Thoracic aorta (tissue), 2 donors: ENCODE data around the gene ZNF746. TPM values are rescaled to one million over a fixed set of nuclear protein-coding genes. Genes with fewer than 3 reads are reported as not detected.
"Not testable (repeated sequence)": the region's sequence is repeated elsewhere in the genome, so short reads cannot be mapped to it uniquely, and the experiment has no call there.

ENCODE experiments used
- ATAC-seq: fragments of 150-250 bp; one replicate; pipeline ENCODE4 v1.8.0; 2017; ENCODE audit warnings: low read depth; ENCODE audit not compliant: insufficient number of reproducible peaks, low FRiP score
- DNase-seq: peaks from one replicate; pipeline ENCODE4 v3.0.0-alpha.2; 2020; ENCODE audit warnings: low spot score
- H3K27ac ChIP-seq, 2 donors: fragments of 200-600 bp; sonication (generic); 1 replicate in 1 of 2; 2 replicates in 1 of 2; pipeline ENCODE4 v1.5.1; 2016; ENCODE audit warnings: mild to moderate bottlenecking in 2 of 2, moderate library complexity in 2 of 2
- H3K27me3 ChIP-seq: fragments of 200-600 bp; sonication (generic); replicated peaks from 2 replicates; pipeline ENCODE4 v1.6.0; 2016; ENCODE audit warnings: mild to moderate bottlenecking; ENCODE audit not compliant: insufficient read depth
- H3K36me3 ChIP-seq: fragments of 200-600 bp; sonication (generic); one replicate; pipeline ENCODE4 v1.5.1; 2016
- H3K4me1 ChIP-seq, 2 donors: fragments of 200-600 bp; sonication (generic); 1 replicate in 1 of 2; 2 replicates in 1 of 2; pipeline versions ENCODE4 v1.5.1 to v1.6.0; 2016; ENCODE audit warnings: low read depth in 2 of 2, mild to moderate bottlenecking in 1 of 2; ENCODE audit not compliant: control insufficient read depth in 1 of 2
- H3K4me3 ChIP-seq: fragments of 200-600 bp; sonication (generic); 2 replicates; pipeline ENCODE4 v1.5.1; 2016; ENCODE audit warnings: mild to moderate bottlenecking
- H3K9me3 ChIP-seq: fragments of 200-600 bp; sonication (generic); 2 replicates; pipeline ENCODE4 v1.5.1; 2016
- CTCF ChIP-seq: fragments of 200-600 bp; sonication (generic); IDR thresholded peaks from one replicate; pipeline ENCODE4 v1.5.1; 2019; ENCODE audit warnings: antibody characterized with exemption
- total RNA-seq, 2 donors: library from RNA; depleted of rRNA; stranded (reverse); fragments of >200 nt; gene quantifications; one replicate each; pipeline versions ENCODE4 v1.1.0 to v1.2.3, GENCODE V29; 2016

Gene ZNF746
- total RNA-seq, 2 donors from 2014 or later = 26.0 to 39.0 TPM

- Histone ChIP-seq H3K4me1 (no peaks in the 10 kb centered on the region), H3K27ac (no peak overlapping the region), H3K4me3 (no peak overlapping the region), H3K9me3 (no peaks in the 10 kb centered on the region), H3K36me3 (peaks cover 59% of the 10 kb centered on the region), H3K27me3 (no peaks in the 10 kb centered on the region)
- DNase-seq (no peak), ATAC-seq (no peak)
- no peak for TF ChIP-seq CTCF
These were observed 48.6 kb downstream of the ZNF746 start for GRCh38 chr7:149448961-149449360.

GRCh38 chr7:149446026-149446425, 51.6 kb downstream of the ZNF746 start:
- not testable (repeated sequence) for H3K27ac ChIP-seq, H3K4me3 ChIP-seq, H3K27me3 ChIP-seq, ATAC-seq, H3K9me3 ChIP-seq, DNase-seq, H3K4me1 ChIP-seq
- H3K36me3 ChIP-seq = peaks cover 53% of the 10 kb centered on the region

GRCh38 chr7:149444287-149444686, 53.3 kb downstream of the ZNF746 start:
- Histone ChIP-seq H3K9me3 (no peaks in the 10 kb centered on the region), H3K36me3 (peaks cover 36% of the 10 kb centered on the region)
- no peak for ATAC-seq

GRCh38 chr7:149443523-149443922, 54.1 kb downstream of the ZNF746 start:
- Histone ChIP-seq H3K9me3 (no peaks in the 10 kb centered on the region), H3K27ac (no peak overlapping the region), H3K4me1 (no peaks in the 10 kb centered on the region), H3K27me3 (no peaks in the 10 kb centered on the region), H3K4me3 (no peak overlapping the region), H3K36me3 (peaks cover 28% of the 10 kb centered on the region)
- ATAC-seq (no peak), DNase-seq (no peak)
- no peak for TF ChIP-seq CTCF

More at GRCh38 chr7:149444287-149444686, 53.3 kb downstream of the ZNF746 start:
- no peaks in the 10 kb centered on the region for H3K4me1 ChIP-seq
- no peaks in the 10 kb centered on the region for H3K27me3 ChIP-seq
- H3K27ac ChIP-seq = no peak overlapping the region
- no peak for TF ChIP-seq CTCF
- no peak for DNase-seq
- H3K4me3 ChIP-seq = no peak overlapping the region

GRCh38 chr7:149442924-149443323, 54.7 kb downstream of the ZNF746 start:
- Histone ChIP-seq H3K9me3 (no peaks in the 10 kb centered on the region), H3K4me3 (no peak overlapping the region), H3K36me3 (peaks cover 28% of the 10 kb centered on the region)

More at GRCh38 chr7:149442924-149443323, 54.7 kb downstream of the ZNF746 start:
- H3K27me3 ChIP-seq = no peaks in the 10 kb centered on the region
- ATAC-seq (no peak), DNase-seq (no peak)
- no peaks in the 10 kb centered on the region for H3K4me1 ChIP-seq
- no peak for TF ChIP-seq CTCF
- H3K27ac ChIP-seq = no peak overlapping the region
